Rectal smooth muscle tissue (tissue), 1 donor: ENCODE results near the gene RBP3.

Experiments used
- H3K27ac ChIP-seq: one replicate; pipeline ENCODE4 v1.7.0; 2013; ENCODE audit warnings: low read depth, low read length, inconsistent platforms
- H3K27me3 ChIP-seq: one replicate; pipeline ENCODE4 v1.7.0; 2013; ENCODE audit warnings: low read length; ENCODE audit not compliant: control insufficient read depth, insufficient read depth
- H3K36me3 ChIP-seq: one replicate; pipeline ENCODE4 v1.7.0; 2013; ENCODE audit warnings: low read length; ENCODE audit not compliant: control insufficient read depth, insufficient read depth
- H3K4me1 ChIP-seq: one replicate; pipeline ENCODE4 v1.7.0; 2013; ENCODE audit warnings: low read length; ENCODE audit not compliant: control insufficient read depth, insufficient read depth
- H3K4me3 ChIP-seq: one replicate; pipeline ENCODE4 v1.7.0; 2013; ENCODE audit warnings: low read length
- H3K9ac ChIP-seq: one replicate; pipeline ENCODE4 v1.7.0; 2013; ENCODE audit warnings: low read length

The RBP3 gene

GRCh38 chr10:47322300-47323061 is 25.7 kb upstream of the RBP3 start, which contains the start of gene GDF2:
GDF2 (plus strand) TSS chr10:47322454; CDS start chr10:47322669, 215 bp downstream.
- no peak within 1 kb of the TSS for H3K27ac ChIP-seq
- no peaks in the 10 kb centered on the region for H3K36me3 ChIP-seq
- no peaks in the 10 kb centered on the region for H3K27me3 ChIP-seq
- no peaks in the 10 kb centered on the region for H3K4me1 ChIP-seq
- no peak within 1 kb of the TSS for H3K4me3 ChIP-seq
- H3K9ac ChIP-seq, result no peak within 1 kb of the TSS

- Histone ChIP-seq H3K9ac (no peak overlapping the region), H3K4me3 (no peak overlapping the region), H3K36me3 (no peaks in the 10 kb centered on the region), H3K27me3 (no peaks in the 10 kb centered on the region), H3K4me1 (no peaks in the 10 kb centered on the region), H3K27ac (no peak overlapping the region)
Observed at GRCh38 chr10:47323087-47323486, 25.1 kb upstream of the RBP3 start.

GRCh38 chr10:47323636-47324296 is 24.4 kb upstream of the RBP3 start:
- Histone ChIP-seq H3K27me3 (no peaks in the 10 kb centered on the region), H3K27ac (no peak overlapping the region), H3K4me1 (no peaks in the 10 kb centered on the region), H3K9ac (no peak overlapping the region), H3K36me3 (no peaks in the 10 kb centered on the region), H3K4me3 (no peak overlapping the region)

GRCh38 chr10:47325303-47326291 is 22.6 kb upstream of the RBP3 start:
- Histone ChIP-seq H3K36me3 (no peaks in the 10 kb centered on the region), H3K27me3 (no peaks in the 10 kb centered on the region), H3K9ac (no peak overlapping the region), H3K4me1 (no peaks in the 10 kb centered on the region), H3K4me3 (no peak overlapping the region), H3K27ac (no peak overlapping the region)

- Histone ChIP-seq H3K9ac (no peak overlapping the region), H3K27me3 (no peaks in the 10 kb centered on the region), H3K4me1 (no peaks in the 10 kb centered on the region), H3K27ac (no peak overlapping the region), H3K4me3 (no peak overlapping the region), H3K36me3 (no peaks in the 10 kb centered on the region)
Observed at GRCh38 chr10:47326306-47326926, 21.7 kb upstream of the RBP3 start.

- Histone ChIP-seq H3K4me1 (no peaks in the 10 kb centered on the region), H3K27ac (no peak overlapping the region)
Observed at GRCh38 chr10:47326927-47327330, 21.2 kb upstream of the RBP3 start.

GRCh38 chr10:47329855-47330254 is 18.3 kb upstream of the RBP3 start:
- no peaks in the 10 kb centered on the region for H3K4me1 ChIP-seq
- no peak overlapping the region for H3K27ac ChIP-seq
- H3K27me3 ChIP-seq, result no peaks in the 10 kb centered on the region
- H3K4me3 ChIP-seq, result no peak overlapping the region
- no peaks in the 10 kb centered on the region for H3K36me3 ChIP-seq
- no peak overlapping the region for H3K9ac ChIP-seq

More at GRCh38 chr10:47326927-47327330, 21.2 kb upstream of the RBP3 start:
- no peak overlapping the region for H3K9ac ChIP-seq
- no peaks in the 10 kb centered on the region for H3K36me3 ChIP-seq
- H3K4me3 ChIP-seq, result no peak overlapping the region
- H3K27me3 ChIP-seq, result no peaks in the 10 kb centered on the region

- Histone ChIP-seq H3K9ac (no peak overlapping the region), H3K27ac (no peak overlapping the region)
Observed at GRCh38 chr10:47330366-47330765, 17.8 kb upstream of the RBP3 start.

GRCh38 chr10:47330804-47331203 is 17.4 kb upstream of the RBP3 start:
- Histone ChIP-seq H3K36me3 (no peaks in the 10 kb centered on the region), H3K27me3 (no peaks in the 10 kb centered on the region), H3K4me3 (no peak overlapping the region), H3K4me1 (no peaks in the 10 kb centered on the region), H3K27ac (no peak overlapping the region), H3K9ac (no peak overlapping the region)

More at GRCh38 chr10:47330366-47330765, 17.8 kb upstream of the RBP3 start:
- no peaks in the 10 kb centered on the region for H3K36me3 ChIP-seq
- H3K4me3 ChIP-seq, result no peak overlapping the region
- H3K4me1 ChIP-seq, result no peaks in the 10 kb centered on the region
- H3K27me3 ChIP-seq, result no peaks in the 10 kb centered on the region

GRCh38 chr10:47331491-47331890 is 16.7 kb upstream of the RBP3 start:
- H3K4me1 ChIP-seq, result no peaks in the 10 kb centered on the region

GRCh38 chr10:47331954-47332353 is 16.2 kb upstream of the RBP3 start:
- Histone ChIP-seq H3K27me3 (no peaks in the 10 kb centered on the region), H3K9ac (no peak overlapping the region), H3K36me3 (no peaks in the 10 kb centered on the region), H3K4me1 (no peaks in the 10 kb centered on the region), H3K4me3 (no peak overlapping the region), H3K27ac (no peak overlapping the region)

More at GRCh38 chr10:47331491-47331890, 16.7 kb upstream of the RBP3 start:
- no peak overlapping the region for H3K9ac ChIP-seq
- H3K27me3 ChIP-seq, result no peaks in the 10 kb centered on the region
- H3K27ac ChIP-seq, result no peak overlapping the region
- H3K36me3 ChIP-seq, result no peaks in the 10 kb centered on the region
- H3K4me3 ChIP-seq, result no peak overlapping the region

- Histone ChIP-seq H3K27ac (no peak overlapping the region), H3K27me3 (no peaks in the 10 kb centered on the region), H3K4me1 (no peaks in the 10 kb centered on the region), H3K9ac (no peak overlapping the region), H3K36me3 (no peaks in the 10 kb centered on the region), H3K4me3 (no peak overlapping the region)
Observed at GRCh38 chr10:47332371-47332770, 15.8 kb upstream of the RBP3 start.
